Heart left ventricle (tissue), 13 donors: ENCODE data around the gene PCDHGA12.

Experiments
- CTCF ChIP-seq, 12 donors: fragments of 200-600 bp; sonication (generic) in 4 of 12; IDR thresholded peaks; one replicate each; pipeline versions ENCODE4 v1.5.0 to v1.8.0; 2018 to 2022; ENCODE audit warnings: antibody characterized with exemption in 12 of 12, mild to moderate bottlenecking in 5 of 12
- POLR2A ChIP-seq, 2 donors: fragments of 450-650 bp; IDR thresholded peaks; one replicate each; pipeline ENCODE4 v1.6.1; 2017; ENCODE audit warnings: antibody characterized with exemption in 2 of 2, mild to moderate bottlenecking in 2 of 2, moderate library complexity in 2 of 2
- donor health status: ischemic (EF 13 %, LVEDD 7.1; RV severe dilation, severe dysfunction).
- donor health status: DM: no; HTN: yes; CAD: no.
- donor health status: DM: no; HTN: no; CAD: no.
- donor health status: ischemic (EF 25% LVEDD 6.9; RV normal size, moderate dysfunction).
- donor health status: ischemic (EF 25% LVEDD 5.7; RV mildly dilated, moderate dysfunction).
- donor health status: ischemic (EF 35%, LVEDD 5.7; RV mildly dilated, moderate dysfunction).
- donor health status: nonischemic (EF 11% LVEDD 7.7; RV severe dilation, severe dysfunction).
- donor health status: DM: yes; HTN: yes; CAD: no.
- donor health status: PGD.
- donor health status: ischemic (EF 29% LVEDD 5.4; RV normal size, mild dysfunction).
- donor health status: nonischemic (EF 23%, LVEDD 6.1; RV moderate dilation, normal function).

- no peak for TF ChIP-seq CTCF (IDR thresholded peaks at IDR 0.05)
- TF ChIP-seq POLR2A (IDR thresholded peaks at IDR 0.05): no peak
These were observed 49.5 kb downstream of the PCDHGA12 start for GRCh38 chr5:141479776-141480175.
